ENCODE results near the gene SYNE1.

GRCh38 chr6:152272486-152272885 is 364.7 kb downstream of the SYNE1 start:
- TF ChIP-seq, protein P1, sequence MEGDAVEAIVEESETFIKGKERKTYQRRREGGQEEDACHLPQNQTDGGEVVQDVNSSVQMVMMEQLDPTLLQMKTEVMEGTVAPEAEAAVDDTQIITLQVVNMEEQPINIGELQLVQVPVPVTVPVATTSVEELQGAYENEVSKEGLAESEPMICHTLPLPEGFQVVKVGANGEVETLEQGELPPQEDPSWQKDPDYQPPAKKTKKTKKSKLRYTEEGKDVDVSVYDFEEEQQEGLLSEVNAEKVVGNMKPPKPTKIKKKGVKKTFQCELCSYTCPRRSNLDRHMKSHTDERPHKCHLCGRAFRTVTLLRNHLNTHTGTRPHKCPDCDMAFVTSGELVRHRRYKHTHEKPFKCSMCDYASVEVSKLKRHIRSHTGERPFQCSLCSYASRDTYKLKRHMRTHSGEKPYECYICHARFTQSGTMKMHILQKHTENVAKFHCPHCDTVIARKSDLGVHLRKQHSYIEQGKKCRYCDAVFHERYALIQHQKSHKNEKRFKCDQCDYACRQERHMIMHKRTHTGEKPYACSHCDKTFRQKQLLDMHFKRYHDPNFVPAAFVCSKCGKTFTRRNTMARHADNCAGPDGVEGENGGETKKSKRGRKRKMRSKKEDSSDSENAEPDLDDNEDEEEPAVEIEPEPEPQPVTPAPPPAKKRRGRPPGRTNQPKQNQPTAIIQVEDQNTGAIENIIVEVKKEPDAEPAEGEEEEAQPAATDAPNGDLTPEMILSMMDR (conservative IDR thresholded peaks at IDR 0.05) = no peak
- no peak for TF ChIP-seq ZFX (IDR thresholded peaks at IDR 0.05)

Data from C4-2B (cell line).